SK-N-SH (cell line): ENCODE measurements around the gene UTP11.

ENCODE experiments used
- CTCF ChIP-seq: fragments of 200-600 bp; sonication (generic); IDR thresholded peaks from 2 replicates; pipeline ENCODE4 v1.6.1; 2017; ENCODE audit warnings: antibody characterized with exemption, mild to moderate bottlenecking, moderate library complexity
- EZH2phosphoT487 ChIP-seq: fragments of 200-600 bp; sonication (generic); IDR thresholded peaks from 2 replicates; pipeline ENCODE4 v1.6.1; 2017; ENCODE audit warnings: low read depth, mixed run types, mild to moderate bottlenecking, antibody characterized with exemption, moderate library complexity, borderline replicate concordance
- FOXM1 ChIP-seq: IDR thresholded peaks from 2 replicates; pipeline ENCODE4 v1.4.0; 2012; ENCODE audit warnings: low read depth, mild to moderate bottlenecking
- GABPA ChIP-seq: IDR thresholded peaks from 2 replicates; pipeline ENCODE4 v1.4.0; 2012; ENCODE audit warnings: low read depth, mild to moderate bottlenecking
- JUND ChIP-seq: IDR thresholded peaks from 2 replicates; pipeline ENCODE4 v1.4.0; 2012
- PBX3 ChIP-seq: IDR thresholded peaks from 2 replicates; pipeline ENCODE4; 2012
- POLR2AphosphoS5 ChIP-seq: IDR thresholded peaks from 2 replicates; pipeline ENCODE4 v1.6.1; 2012; ENCODE audit warnings: low read depth, low read length
- RAD21 ChIP-seq: IDR thresholded peaks from 2 replicates; pipeline ENCODE4 v1.6.1; 2012; ENCODE audit warnings: mild to moderate bottlenecking, low read length
- RCOR1 ChIP-seq: fragments of 150-350 bp; IDR thresholded peaks from 2 replicates; pipeline ENCODE4 v1.6.1; 2017; ENCODE audit warnings: antibody characterized with exemption, low read length
- REST ChIP-seq: IDR thresholded peaks from 2 replicates; pipeline ENCODE4 v1.6.1; 2012; ENCODE audit warnings: mild to moderate bottlenecking, low read depth, low read length, moderate library complexity
- TCF12 ChIP-seq: IDR thresholded peaks from 2 replicates; pipeline ENCODE4 v1.4.0; 2012

- TF ChIP-seq TCF12 (no peak), REST (no peak), RAD21 (no peak), PBX3 (no peak), JUND (no peak), CTCF (no peak), POLR2AphosphoS5 (no peak), EZH2phosphoT487 (no peak), GABPA (no peak), RCOR1 (no peak), FOXM1 (no peak)
Observed at GRCh38 chr1:37994886-37995566, 17.5 kb upstream of the UTP11 start.
